ENCODE data around the gene RGCC. TPM values are rescaled to one million over a fixed set of nuclear protein-coding genes. Genes with fewer than 3 reads are reported as not detected.

Gene RGCC, protein sequence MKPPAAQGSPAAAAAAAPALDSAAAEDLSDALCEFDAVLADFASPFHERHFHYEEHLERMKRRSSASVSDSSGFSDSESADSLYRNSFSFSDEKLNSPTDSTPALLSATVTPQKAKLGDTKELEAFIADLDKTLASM
- total RNA-seq (138 and 148 TPM in 2 replicates), polyA plus RNA-seq (95.0 and 112 TPM in 2 replicates), polyA minus RNA-seq (28.0 and 34.8 TPM in 2 replicates), Bru-seq, nascent RNA (percentile 98 among the genes with signal in this experiment), BruChase-seq, experiment 1, labeled RNA remaining after a 6-hour chase (percentile 73 among the genes with signal in this experiment), BruChase-seq, experiment 2, labeled RNA remaining after a 2-hour chase (percentile 81 among the genes with signal in this experiment)
- 82.8 and 96.8 TPM in 2 replicates for polyA plus RNA-seq (2011; cell fraction: cytosol; rRNA removed)
- 74.3 and 90.8 TPM in 2 replicates for polyA plus RNA-seq (2011; cell fraction: nucleus; rRNA removed)
- 46.5 and 55.3 TPM in 2 replicates for polyA plus RNA-seq (2012)
- not detected for polyA minus RNA-seq (2011; cell fraction: cytosol; rRNA and poly(A)+ RNA removed)
- polyA minus RNA-seq (2011; cell fraction: nucleus; rRNA and poly(A)+ RNA removed), result 24.9 and 26.2 TPM in 2 replicates
- long read RNA-seq, transcript RGCC-201 (5 exons, 960 nt), result major isoform, 691 of 737 reads
- long read RNA-seq, partial matches to known transcripts, result 16 of 737 reads
- long read RNA-seq, other reads (novel, unspliced or antisense), result 30 of 737 reads

DNA sequence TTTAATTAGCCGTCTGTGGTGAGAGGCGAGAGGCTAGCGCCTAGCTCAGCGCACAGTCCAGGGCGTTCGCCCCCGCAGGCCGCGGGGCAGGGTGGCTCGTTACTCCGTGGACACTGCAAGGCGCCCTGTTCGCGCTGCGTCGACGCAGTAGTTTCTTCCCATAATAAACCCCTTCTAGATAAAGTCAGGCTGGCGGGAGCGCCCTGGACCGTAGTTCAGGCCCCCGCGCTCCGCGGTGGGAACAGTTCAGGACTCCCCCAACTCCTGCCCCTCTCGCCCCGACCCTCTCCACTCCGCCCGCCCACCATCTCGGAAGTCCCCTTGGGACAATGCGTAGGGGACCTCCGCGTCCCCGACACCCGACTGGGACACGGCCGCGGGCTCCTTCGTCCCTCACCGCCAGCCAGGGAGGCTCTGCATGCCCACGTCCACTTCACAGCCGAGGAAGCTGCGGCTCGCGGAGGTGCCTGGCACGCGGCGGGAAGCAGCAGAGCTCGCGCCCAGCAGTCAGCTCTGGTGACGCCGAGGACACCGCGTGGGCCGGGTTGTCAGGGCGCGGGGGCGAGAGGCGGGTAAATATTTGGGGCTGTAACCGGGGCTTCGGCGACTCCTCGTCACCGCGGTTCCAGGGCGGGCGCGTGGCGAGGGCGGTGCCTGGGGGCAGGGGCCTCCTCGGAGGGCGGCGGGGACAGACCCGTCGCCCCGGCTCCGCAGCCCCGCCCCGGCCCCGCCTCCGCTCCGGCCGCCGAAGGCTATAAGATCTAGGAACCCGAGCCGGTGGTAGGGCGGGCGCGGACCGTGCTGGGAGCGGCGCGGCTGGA, at the start of gene RGCC:
Gene RGCC, plus strand, starts transcription at position 783 of the 821 bp plus-strand sequence. CDS start 158 bp downstream, outside the sequence.
- TF ChIP-seq POLR2A (IDR thresholded peaks at IDR 0.05; ENCODE audit: low read depth, low read length) (peak; percentile 87), POLR2AphosphoS5 (IDR thresholded peaks at IDR 0.05; ENCODE audit: insufficient read depth, low read depth, low read length) (peak; percentile 67), MYC (IDR thresholded peaks at IDR 0.05; ENCODE audit: low read depth, low read length) (no peak)
- TF ChIP-seq, protein P1, sequence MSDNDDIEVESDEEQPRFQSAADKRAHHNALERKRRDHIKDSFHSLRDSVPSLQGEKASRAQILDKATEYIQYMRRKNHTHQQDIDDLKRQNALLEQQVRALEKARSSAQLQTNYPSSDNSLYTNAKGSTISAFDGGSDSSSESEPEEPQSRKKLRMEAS (IDR thresholded peaks at IDR 0.05; ENCODE audit: insufficient read depth, insufficient read length), result peak; percentile 81
- TF ChIP-seq, protein P2, sequence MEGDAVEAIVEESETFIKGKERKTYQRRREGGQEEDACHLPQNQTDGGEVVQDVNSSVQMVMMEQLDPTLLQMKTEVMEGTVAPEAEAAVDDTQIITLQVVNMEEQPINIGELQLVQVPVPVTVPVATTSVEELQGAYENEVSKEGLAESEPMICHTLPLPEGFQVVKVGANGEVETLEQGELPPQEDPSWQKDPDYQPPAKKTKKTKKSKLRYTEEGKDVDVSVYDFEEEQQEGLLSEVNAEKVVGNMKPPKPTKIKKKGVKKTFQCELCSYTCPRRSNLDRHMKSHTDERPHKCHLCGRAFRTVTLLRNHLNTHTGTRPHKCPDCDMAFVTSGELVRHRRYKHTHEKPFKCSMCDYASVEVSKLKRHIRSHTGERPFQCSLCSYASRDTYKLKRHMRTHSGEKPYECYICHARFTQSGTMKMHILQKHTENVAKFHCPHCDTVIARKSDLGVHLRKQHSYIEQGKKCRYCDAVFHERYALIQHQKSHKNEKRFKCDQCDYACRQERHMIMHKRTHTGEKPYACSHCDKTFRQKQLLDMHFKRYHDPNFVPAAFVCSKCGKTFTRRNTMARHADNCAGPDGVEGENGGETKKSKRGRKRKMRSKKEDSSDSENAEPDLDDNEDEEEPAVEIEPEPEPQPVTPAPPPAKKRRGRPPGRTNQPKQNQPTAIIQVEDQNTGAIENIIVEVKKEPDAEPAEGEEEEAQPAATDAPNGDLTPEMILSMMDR (IDR thresholded peaks at IDR 0.05; ENCODE audit: extremely low read depth in 1 of 2, insufficient read depth in 1 of 2, low read depth in 1 of 2, low read length in 2 of 2), result no peak
- ChIA-PET CTCF (interaction anchor here (0.9 to 5.7 kb wide), 3 partner anchors 157 to 195 kb away, joined by 3 to 97 read pairs (median 13); no protein-coding TSS in a partner anchor), POLR2A (no interaction called here)
- H2AFZ ChIP-seq (ENCODE audit: low read depth, low read length), result peak within 1 kb of the TSS; percentile 92
- H3K36me3 ChIP-seq (ENCODE audit: control insufficient read depth in 2 of 2, extremely low read depth in 1 of 2, insufficient read depth in 2 of 2, low read length in 2 of 2), result peaks cover 2 to 5% of the 10 kb centered on the region in 2 experiments
- H3K4me1 ChIP-seq (ENCODE audit: control insufficient read depth, extremely low read depth, insufficient read depth, low read length), result peaks cover 19% of the 10 kb centered on the region
- DNase-seq (ENCODE audit: low read depth, low spot score) (peak; percentile 74), FAIRE-seq (peak; percentile 48)
- peak within 1 kb of the TSS; percentile 49 for H3K27ac ChIP-seq (ENCODE audit: insufficient read depth, low read depth, low read length)
- no TSS peak for BruUV-seq (replicated peaks)
- H4K20me1 ChIP-seq (replicated peaks; ENCODE audit: control insufficient read depth, extremely low read depth, insufficient read depth, low read length), result peaks cover 2% of the 10 kb centered on the region
- peaks cover 12% of the 10 kb centered on the region for H3K79me2 ChIP-seq (ENCODE audit: control insufficient read depth, insufficient read depth, low read length)
- dilution Hi-C loops (cut with MboI; ENCODE audit: extremely low pct_ligation_motif_present, low sequenced_read_pairs) (no loop called here), intact Hi-C loops (cut with micrococcal nuclease) (loop anchor here (1.0 to 5.0 kb wide), 5 partner anchors 8 to 590 kb away; partner anchors contain the start of gene DGKH)
- peak within 1 kb of the TSS; percentile 45 for H3K4me2 ChIP-seq (ENCODE audit: insufficient read depth, low read length)
- H3K9me1 ChIP-seq (replicated peaks; ENCODE audit: control insufficient read depth, extremely low read depth, insufficient read depth, low read length), result no peaks in the 10 kb centered on the region
- H3K4me3 ChIP-seq (replicated peaks in 1 of 3; ENCODE audit: insufficient read depth in 1 of 3, low read depth in 1 of 3, low read length in 3 of 3), result peak within 1 kb of the TSS; percentile 56 to 90 (median 66)
- peak within 1 kb of the TSS; percentile 84 for H3K9ac ChIP-seq (replicated peaks; ENCODE audit: extremely low read depth, insufficient read depth, low read length)
- no peaks in the 10 kb centered on the region for H3K9me3 ChIP-seq (replicated peaks; ENCODE audit: control insufficient read depth, insufficient read depth, low read length)
- peaks cover 11 to 12% of the 10 kb centered on the region in 2 experiments for H3K27me3 ChIP-seq (ENCODE audit: control insufficient read depth in 2 of 2, insufficient read depth in 2 of 2, low read length in 2 of 2)
